Endothelial cell of umbilical vein (primary cell): Measurements from ENCODE around the gene CLEC2L.

Experiments used
- EZH2 ChIP-seq: IDR thresholded peaks from 2 replicates; pipeline ENCODE4 v1.6.1; 2012; ENCODE audit warnings: borderline replicate concordance, low read depth, mild to moderate bottlenecking, moderate library complexity, low read length, inconsistent platforms; ENCODE audit not compliant: severe bottlenecking
- POLR2AphosphoS5 ChIP-seq: IDR thresholded peaks from 2 replicates; pipeline ENCODE4 v1.6.1; 2012; ENCODE audit warnings: low read depth, mild to moderate bottlenecking, control low read depth, low read length, moderate library complexity; ENCODE audit not compliant: insufficient read depth
- TF ChIP-seq, protein P1 (sequence below), 2 donors: IDR thresholded peaks; 1 replicate in 1 of 2; 2 replicates in 1 of 2; pipeline ENCODE4 v1.5.1; 2011; ENCODE audit warnings: low read length in 2 of 2, mild to moderate bottlenecking in 2 of 2, moderate library complexity in 2 of 2, control low read depth in 1 of 2, inconsistent platforms in 1 of 2, low read depth in 1 of 2; ENCODE audit not compliant: insufficient read depth in 1 of 2; ENCODE audit errors: extremely low read depth in 1 of 2

DNA sequence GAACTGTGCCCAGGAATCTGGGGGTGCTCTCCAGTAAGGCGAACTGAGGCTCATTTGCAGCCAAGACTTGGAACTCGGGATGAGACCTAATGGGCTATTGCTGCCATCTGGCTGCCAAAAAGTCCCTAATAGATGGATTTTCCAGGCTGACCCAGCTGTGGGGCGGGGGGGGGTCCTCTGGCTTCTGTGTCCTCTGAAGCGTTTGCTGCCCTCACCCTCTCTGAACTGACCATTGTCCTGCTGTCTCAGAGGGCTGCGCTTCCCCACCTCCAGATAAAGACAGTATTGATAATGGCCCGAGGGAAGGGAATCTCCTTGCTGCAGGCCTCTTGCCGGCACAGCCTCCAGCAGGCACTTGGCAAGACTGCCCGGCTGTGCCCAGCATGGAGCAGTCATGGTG is 46.6 kb downstream of the CLEC2L start:
- TF ChIP-seq POLR2AphosphoS5 (no peak), EZH2 (no peak)
- TF ChIP-seq, protein P1, sequence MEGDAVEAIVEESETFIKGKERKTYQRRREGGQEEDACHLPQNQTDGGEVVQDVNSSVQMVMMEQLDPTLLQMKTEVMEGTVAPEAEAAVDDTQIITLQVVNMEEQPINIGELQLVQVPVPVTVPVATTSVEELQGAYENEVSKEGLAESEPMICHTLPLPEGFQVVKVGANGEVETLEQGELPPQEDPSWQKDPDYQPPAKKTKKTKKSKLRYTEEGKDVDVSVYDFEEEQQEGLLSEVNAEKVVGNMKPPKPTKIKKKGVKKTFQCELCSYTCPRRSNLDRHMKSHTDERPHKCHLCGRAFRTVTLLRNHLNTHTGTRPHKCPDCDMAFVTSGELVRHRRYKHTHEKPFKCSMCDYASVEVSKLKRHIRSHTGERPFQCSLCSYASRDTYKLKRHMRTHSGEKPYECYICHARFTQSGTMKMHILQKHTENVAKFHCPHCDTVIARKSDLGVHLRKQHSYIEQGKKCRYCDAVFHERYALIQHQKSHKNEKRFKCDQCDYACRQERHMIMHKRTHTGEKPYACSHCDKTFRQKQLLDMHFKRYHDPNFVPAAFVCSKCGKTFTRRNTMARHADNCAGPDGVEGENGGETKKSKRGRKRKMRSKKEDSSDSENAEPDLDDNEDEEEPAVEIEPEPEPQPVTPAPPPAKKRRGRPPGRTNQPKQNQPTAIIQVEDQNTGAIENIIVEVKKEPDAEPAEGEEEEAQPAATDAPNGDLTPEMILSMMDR (IDR thresholded peaks at IDR 0.05; ENCODE audit: extremely low read depth in 1 of 2, insufficient read depth in 1 of 2, low read depth in 1 of 2, low read length in 2 of 2), result no peak
